GM11168 (cell line): ENCODE measurements around the gene BAZ1B.
"Not testable (repeated sequence)": the region's sequence is repeated elsewhere in the genome, so short reads cannot be mapped to it uniquely, and the experiment has no call there.

Experiments
- in situ Hi-C: fragments of 300-500 bp; cut with MboI; formaldehyde crosslinking; loops from one replicate; pipeline ENCODE4 v1.12.0; 2022; ENCODE audit warnings: low sequenced_read_pairs; ENCODE audit not compliant: unreplicated experiment

Gene BAZ1B, protein sequence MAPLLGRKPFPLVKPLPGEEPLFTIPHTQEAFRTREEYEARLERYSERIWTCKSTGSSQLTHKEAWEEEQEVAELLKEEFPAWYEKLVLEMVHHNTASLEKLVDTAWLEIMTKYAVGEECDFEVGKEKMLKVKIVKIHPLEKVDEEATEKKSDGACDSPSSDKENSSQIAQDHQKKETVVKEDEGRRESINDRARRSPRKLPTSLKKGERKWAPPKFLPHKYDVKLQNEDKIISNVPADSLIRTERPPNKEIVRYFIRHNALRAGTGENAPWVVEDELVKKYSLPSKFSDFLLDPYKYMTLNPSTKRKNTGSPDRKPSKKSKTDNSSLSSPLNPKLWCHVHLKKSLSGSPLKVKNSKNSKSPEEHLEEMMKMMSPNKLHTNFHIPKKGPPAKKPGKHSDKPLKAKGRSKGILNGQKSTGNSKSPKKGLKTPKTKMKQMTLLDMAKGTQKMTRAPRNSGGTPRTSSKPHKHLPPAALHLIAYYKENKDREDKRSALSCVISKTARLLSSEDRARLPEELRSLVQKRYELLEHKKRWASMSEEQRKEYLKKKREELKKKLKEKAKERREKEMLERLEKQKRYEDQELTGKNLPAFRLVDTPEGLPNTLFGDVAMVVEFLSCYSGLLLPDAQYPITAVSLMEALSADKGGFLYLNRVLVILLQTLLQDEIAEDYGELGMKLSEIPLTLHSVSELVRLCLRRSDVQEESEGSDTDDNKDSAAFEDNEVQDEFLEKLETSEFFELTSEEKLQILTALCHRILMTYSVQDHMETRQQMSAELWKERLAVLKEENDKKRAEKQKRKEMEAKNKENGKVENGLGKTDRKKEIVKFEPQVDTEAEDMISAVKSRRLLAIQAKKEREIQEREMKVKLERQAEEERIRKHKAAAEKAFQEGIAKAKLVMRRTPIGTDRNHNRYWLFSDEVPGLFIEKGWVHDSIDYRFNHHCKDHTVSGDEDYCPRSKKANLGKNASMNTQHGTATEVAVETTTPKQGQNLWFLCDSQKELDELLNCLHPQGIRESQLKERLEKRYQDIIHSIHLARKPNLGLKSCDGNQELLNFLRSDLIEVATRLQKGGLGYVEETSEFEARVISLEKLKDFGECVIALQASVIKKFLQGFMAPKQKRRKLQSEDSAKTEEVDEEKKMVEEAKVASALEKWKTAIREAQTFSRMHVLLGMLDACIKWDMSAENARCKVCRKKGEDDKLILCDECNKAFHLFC (N-terminal part only)

DNA sequence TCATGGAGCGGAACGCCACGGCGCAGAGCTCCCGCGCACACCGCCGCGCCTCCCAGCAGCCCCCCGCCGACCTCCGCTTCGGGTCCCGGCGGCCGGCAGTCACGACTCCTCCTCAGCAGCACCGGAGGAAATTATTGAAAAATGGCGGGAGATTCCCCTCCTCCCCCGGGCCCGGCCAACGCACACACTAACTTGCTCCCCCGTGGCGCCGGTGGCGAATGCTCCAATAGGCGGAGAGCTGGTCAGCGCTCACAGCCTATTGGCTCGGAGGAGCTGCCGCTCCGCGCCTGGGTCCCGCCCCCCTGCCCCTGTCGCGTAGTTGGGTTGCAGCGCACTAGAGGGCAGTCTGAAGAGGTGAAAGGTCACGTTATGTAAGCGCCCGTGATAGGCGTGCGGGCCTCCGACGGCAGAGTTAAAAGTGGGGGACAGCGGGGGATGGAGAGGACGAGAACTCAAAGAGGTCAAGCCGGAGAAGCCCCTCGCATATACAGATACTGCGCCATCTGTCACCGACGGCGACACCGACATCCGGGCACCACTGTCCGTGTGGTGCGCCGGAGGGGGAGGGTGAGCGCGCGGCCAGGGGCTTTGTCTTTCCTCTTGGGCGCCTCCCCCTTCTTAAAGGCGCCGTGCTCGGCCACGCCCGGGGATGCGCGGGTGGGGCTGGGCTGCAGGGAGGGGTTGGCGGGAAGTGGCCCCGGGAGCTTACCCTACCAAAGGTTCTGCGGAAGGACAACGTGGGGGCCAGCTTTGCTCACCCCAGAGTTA, at the start of gene BAZ1B:
Gene BAZ1B, minus strand, starts transcription at position 189 of the 768 bp plus-strand sequence. CDS start 360 bp downstream, outside the sequence.
- in situ Hi-C loops = no loop called here

DNA sequence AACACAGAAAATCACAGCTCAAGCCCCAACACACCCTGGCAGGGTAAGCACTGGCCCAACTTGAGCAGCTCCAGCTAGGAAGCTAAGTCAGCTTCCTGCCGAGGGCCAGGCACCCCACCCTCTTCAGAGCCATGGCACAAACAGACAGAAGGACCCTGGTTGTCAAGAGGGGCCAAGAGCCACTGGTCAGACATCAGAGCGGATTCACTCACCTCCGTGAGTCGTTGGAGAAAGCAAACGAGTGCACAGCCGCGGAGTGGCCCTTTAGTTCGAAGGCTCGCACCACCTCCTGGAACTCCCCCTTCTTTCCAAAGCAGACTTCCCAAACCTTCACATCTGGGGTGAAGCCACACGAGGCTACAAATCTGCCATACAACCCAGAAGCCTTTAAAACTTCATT, 48.9 kb upstream of the BAZ1B start:
- in situ Hi-C loops = no loop called here

DNA sequence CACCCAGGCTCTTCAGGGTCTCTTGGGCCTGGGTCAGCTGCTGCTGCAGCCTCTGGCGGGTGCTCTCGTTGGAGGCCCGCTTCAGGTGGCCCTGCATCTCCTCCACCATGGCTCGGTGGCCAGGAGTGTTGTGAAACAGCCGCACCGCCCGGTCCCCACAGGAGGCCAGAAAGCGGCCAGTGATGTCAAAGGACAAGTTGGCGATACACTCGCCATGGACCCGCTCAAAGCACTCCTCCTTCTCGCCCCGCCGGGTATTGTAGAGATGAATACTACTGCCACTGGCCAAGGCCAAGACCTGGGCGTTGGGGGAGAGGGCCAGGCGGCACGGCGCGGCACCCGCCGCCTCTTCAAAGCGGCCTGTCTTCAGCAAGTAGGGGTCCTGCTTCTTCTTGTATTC, 48.4 kb upstream of the BAZ1B start:
- in situ Hi-C loops = no loop called here

- in situ Hi-C loops = no loop called here
These were observed 47.0 kb upstream of the BAZ1B start for GRCh38 chr7:73569042-73569608.

DNA sequence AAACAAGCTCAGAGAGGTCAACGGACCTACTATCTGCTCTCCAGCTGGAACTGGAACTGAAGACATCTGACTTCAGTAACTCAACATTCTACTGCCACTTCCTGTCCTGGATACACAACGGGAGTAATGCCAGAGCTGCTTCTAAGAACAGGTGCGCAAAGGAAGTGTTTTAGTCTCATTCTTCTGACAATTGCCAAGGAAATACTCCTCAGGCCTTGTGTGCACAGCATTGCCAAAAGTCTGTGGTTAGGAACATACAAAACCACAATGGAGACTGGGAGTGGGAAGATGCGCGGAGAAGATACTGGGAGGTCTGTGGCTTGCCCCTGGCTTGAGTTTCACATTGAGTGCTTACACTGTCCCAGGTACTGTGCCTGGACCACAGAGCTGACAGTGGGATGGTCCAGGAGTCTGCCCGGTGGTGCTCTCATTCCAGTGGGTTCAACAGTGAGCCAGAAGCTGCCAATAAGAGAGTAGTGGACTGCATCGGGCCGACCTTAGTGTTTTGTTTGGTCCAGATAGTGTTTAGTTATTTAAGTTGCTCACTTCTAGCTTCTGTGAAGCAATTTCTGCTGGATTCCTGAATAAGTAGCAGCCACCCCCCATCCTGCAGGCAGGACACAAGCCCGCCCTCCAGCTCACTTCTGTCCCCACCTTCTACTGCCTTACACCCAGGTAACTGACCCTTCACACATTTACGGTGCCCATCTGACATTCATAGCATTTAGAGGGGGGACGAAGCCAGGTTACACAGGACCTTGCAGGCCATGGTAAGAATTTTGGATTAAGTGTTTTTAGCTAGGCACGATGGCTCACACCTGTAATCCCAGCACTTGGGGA, 46.0 kb upstream of the BAZ1B start:
- in situ Hi-C loops = no loop called here

GRCh38 chr7:73567140-73567539, 45.0 kb upstream of the BAZ1B start:
- in situ Hi-C loops = no loop called here

- in situ Hi-C loops = not testable (repeated sequence)
These were observed 44.3 kb upstream of the BAZ1B start for GRCh38 chr7:73566431-73566830.

GRCh38 chr7:73565675-73566340, 43.7 kb upstream of the BAZ1B start:
- in situ Hi-C loops = no loop called here

DNA sequence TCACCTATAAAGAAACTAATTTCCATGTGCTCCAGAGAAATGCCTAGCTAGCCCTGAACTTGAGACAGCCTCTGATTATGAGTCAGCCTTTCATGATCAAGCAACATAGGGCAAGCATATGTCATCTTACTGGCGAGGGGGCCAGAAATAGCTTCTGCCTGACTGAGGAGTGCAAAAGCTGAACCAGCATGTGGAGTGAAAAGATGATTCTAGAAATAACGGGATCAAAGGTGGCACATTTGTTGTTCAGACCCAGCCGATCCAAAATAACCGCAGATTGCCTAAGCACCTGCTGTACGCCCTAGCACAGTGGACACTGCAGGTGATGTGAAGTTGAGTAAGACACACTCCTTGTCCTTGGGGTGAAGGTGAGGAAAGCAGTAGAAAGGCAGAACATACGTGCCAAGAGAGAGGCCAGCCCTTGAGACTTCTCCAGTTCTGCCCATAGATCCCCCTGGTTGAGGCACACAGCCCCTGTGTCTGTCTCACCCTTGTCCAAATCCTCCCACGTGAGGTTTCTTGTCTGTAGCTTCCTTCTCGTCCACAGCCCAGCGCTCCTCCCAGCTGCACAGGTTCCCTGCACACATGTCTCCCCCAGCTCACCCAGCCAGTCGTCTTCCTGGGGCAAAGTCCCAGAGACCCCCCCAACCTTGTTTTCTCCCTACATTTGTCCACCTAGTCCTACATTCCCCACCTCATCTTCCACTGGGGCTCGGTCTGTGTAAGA, 38.2 kb upstream of the BAZ1B start:
- in situ Hi-C loops = no loop called here

DNA sequence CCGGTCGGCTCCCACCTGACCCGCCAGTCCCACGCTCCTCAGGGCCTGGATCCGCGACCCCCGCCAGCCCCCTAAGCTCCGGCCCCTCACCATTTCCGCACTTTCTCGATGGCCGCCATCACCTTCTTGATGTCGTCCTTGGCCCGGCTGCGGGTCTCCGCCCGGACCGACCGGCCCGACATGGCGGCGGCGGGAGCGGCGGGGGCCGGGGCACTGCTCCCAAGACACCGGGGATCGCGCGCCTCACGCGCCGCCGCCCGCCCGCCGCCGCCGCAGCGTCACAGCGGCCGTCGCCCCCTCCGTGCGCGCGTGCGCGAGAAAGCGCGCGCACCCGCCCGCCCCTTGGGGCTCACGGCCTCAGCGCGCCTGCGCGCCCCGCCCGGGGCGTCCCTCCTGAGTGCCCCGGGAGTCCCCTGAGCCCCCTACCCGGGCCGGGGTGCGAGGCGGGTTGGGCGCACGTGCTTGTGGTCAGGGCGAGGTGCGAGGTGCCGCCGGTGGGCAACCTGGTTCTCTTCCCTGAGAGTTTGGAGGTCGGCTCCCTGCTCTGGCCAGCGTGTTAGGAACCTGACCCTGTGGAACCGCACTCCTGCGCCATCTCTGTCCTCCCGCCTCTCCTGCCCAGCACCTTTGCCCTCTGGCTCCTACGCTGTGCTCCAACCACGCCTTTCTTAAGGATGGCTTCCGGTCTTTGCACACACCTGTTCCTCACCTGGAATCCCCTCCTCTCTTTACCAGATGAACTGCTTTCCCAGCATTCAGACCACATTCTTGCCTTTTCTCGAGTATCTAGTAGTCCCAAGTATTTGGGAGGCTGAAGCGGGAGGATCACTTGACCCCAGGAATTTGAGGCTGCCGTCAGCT, 35.5 kb upstream of the BAZ1B start, which contains the start of gene BCL7B:
Gene BCL7B, minus strand, starts transcription at position 294 of the 861 bp plus-strand sequence. Its CDS starts 112 bp downstream, at position 182.
- in situ Hi-C loops = no loop called here

- in situ Hi-C loops = no loop called here
These were observed 35.0 kb upstream of the BAZ1B start for GRCh38 chr7:73557108-73557396.

- in situ Hi-C loops = no loop called here
These were observed 34.4 kb upstream of the BAZ1B start for GRCh38 chr7:73556208-73557107.

DNA sequence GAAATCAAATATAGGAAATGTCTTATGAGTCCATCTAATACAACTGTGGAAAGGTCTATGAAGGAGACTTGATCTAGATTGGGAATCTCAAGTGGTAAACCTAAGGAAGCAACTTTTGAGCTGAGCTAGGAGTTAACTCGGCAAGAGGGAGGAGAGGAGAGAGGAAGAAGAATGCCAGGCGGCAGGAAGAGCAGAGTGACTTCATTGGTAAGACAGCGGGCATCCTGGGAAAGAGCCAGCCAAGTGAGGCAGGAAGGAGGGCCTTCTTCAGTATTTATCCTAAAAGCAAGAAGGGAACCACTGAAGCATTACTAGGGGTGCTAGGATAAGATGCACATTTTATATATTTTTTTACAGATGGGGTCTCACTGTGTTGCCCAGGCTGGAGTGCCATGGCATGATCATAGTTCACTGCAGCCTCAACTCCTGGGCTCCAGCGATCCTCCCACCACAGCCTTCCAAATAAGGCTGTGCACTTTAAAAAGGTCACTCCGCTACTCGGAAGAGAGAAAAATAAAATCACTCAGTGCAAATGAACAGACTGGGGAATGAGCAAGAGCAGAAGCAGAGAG, 33.4 kb upstream of the BAZ1B start:
- in situ Hi-C loops = no loop called here

DNA sequence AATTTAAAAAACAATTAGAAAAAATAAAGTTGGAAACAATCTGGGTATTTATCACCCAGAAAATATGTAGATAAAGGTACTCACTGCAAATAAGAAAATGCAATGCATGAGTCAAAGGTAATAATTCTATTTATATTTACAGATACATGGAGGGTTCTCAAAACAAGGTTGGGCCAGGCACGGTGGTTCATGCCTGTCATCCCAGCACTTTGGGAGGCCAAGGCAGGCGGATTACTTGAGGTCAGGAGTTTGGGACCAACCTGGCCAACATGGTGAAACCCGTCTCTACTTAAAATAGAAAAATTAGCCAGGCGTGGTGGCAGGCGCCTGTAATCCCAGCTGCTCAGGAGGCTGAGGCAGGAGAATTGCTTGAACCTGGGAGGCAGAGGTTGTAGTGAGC, 28.0 kb upstream of the BAZ1B start:
- in situ Hi-C loops = not testable (repeated sequence)

- in situ Hi-C loops = no loop called here
These were observed 27.1 kb upstream of the BAZ1B start for GRCh38 chr7:73549176-73549575.
